Panc1 (cell line): Measurements from ENCODE around the gene ASF1A. TPM values are rescaled to one million over a fixed set of nuclear protein-coding genes. Genes with fewer than 3 reads are reported as not detected.

Source experiments
- ATAC-seq: fragments of 200-7000 bp; cut with Tn5 transposase; 2 replicates; pipeline ENCODE4 v1.9.1; 2020; ENCODE audit warnings: mild to moderate bottlenecking, moderate library complexity
- BruUV-seq: library from RNA; stranded (reverse); fragments of 400-500 nt; replicated peaks from 2 replicates; lab custom pipeline; 2021; lab: Mats Ljungman, UMichigan
- CTCF ChIA-PET: fragments of 300-600 bp; sonication (Branson Sonifier 250); formaldehyde crosslinking; loops from one replicate; lab custom pipeline; 2022; ENCODE audit warnings: antibody characterized with exemption; lab: Charles Lee
- POLR2A ChIA-PET: fragments of 300-600 bp; sonication (Branson Sonifier 250); formaldehyde crosslinking; loops from one replicate; lab custom pipeline; 2022; ENCODE audit warnings: antibody characterized with exemption; lab: Charles Lee
- DNase-seq: peaks from one replicate; pipeline ENCODE4 v3.0.0-alpha.2; 2010; ENCODE audit warnings: low read depth, low spot score
- H3K27ac ChIP-seq: 2 replicates; pipeline ENCODE4 v1.5.1; 2011; ENCODE audit warnings: mild to moderate bottlenecking, low read length, inconsistent platforms
- H3K27me3 ChIP-seq: fragments of 200-500 bp; sonication (Bioruptor generic); 2 replicates; pipeline ENCODE4 v1.6.0; 2014; ENCODE audit warnings: low read length, inconsistent platforms; ENCODE audit not compliant: control insufficient read depth, insufficient read depth
- H3K36me3 ChIP-seq: fragments of 200-500 bp; sonication (Bioruptor generic); 2 replicates; pipeline ENCODE4 v1.5.1; 2014; ENCODE audit warnings: inconsistent platforms, mild to moderate bottlenecking, low read length, moderate library complexity; ENCODE audit not compliant: control insufficient read depth, insufficient read depth
- H3K4me1 ChIP-seq: 2 replicates; pipeline ENCODE4 v1.5.1; 2011; ENCODE audit warnings: inconsistent platforms, mild to moderate bottlenecking, low read length, moderate library complexity; ENCODE audit not compliant: control insufficient read depth, insufficient read depth
- H3K4me3 ChIP-seq, 2 experiments: 2 replicates each; pipeline ENCODE4 v1.5.1; 2011 to 2012; ENCODE audit warnings: low read depth in 2 of 2, low read length in 2 of 2, mild to moderate bottlenecking in 2 of 2, inconsistent platforms in 1 of 2, moderate library complexity in 1 of 2
- H3K9me3 ChIP-seq: fragments of 200-500 bp; sonication (Bioruptor generic); 2 replicates; pipeline ENCODE4 v1.5.1; 2014; ENCODE audit warnings: low read depth, mild to moderate bottlenecking, inconsistent platforms, low read length, moderate library complexity; ENCODE audit not compliant: control insufficient read depth, insufficient read depth
- CTCF ChIP-seq: fragments of 450-650 bp; IDR thresholded peaks from 2 replicates; pipeline ENCODE4 v1.5.1; 2017; ENCODE audit warnings: mild to moderate bottlenecking
- POLR2AphosphoS5 ChIP-seq: IDR thresholded peaks from 2 replicates; pipeline ENCODE4 v1.6.1; 2012; ENCODE audit warnings: mild to moderate bottlenecking, low read depth, low read length, moderate library complexity
- REST ChIP-seq, 2 experiments: IDR thresholded peaks; 2 replicates each; pipeline ENCODE4 v1.6.1; 2011 to 2012; ENCODE audit warnings: low read depth in 2 of 2, control low read depth in 1 of 2, low read length in 1 of 2, mild to moderate bottlenecking in 1 of 2, moderate library complexity in 1 of 2; ENCODE audit not compliant: insufficient read depth in 1 of 2
- SIN3A ChIP-seq: IDR thresholded peaks from 2 replicates; pipeline ENCODE4 v1.6.1; 2012; ENCODE audit warnings: low read depth, mild to moderate bottlenecking, low read length, moderate library complexity, borderline replicate concordance; ENCODE audit not compliant: insufficient read depth
- TCF7L2 ChIP-seq: IDR thresholded peaks from 2 replicates; pipeline ENCODE4 v1.6.1; 2011; ENCODE audit warnings: mild to moderate bottlenecking, low read depth, low read length, inconsistent platforms
- in situ Hi-C: cut with HindIII; loops from 2 replicates; pipeline ENCODE4 v1.10.0; 2016; ENCODE audit warnings: low sequenced_read_pairs, low pct_unique_long_range_greater_than_20kb
- intact Hi-C: fragments of 100-400 bp; cut with micrococcal nuclease; formaldehyde crosslinking; loops from one replicate; pipeline ENCODE4 v1.10.0; 2022; ENCODE audit not compliant: unreplicated experiment
- total RNA-seq: library from RNA; stranded (reverse); gene quantifications from one replicate; pipeline ENCODE4 v1.2.1, GENCODE V29; 2021; ENCODE audit not compliant: unreplicated experiment

Gene ASF1A
- total RNA-seq, 1 experiment from 2014 or later = 28.5 TPM

GRCh38 chr6:118876198-118876597, 17.8 kb upstream of the ASF1A start:
- in situ Hi-C loops (no loop called here), intact Hi-C loops (no loop called here)
- CTCF ChIA-PET = no interaction called here
- POLR2A ChIA-PET = interaction anchor here (0.6 kb wide), 1 partner anchor 20 kb away, joined by 4 read pairs; no protein-coding TSS in a partner anchor
- peak; percentile 60; the same call in 1 of the 2 replicates for ATAC-seq
- H3K36me3 ChIP-seq = no peaks in the 10 kb centered on the region
- H3K27ac ChIP-seq = no peak overlapping the region
- no peaks in the 10 kb centered on the region for H3K9me3 ChIP-seq
- no peak overlapping the region for H3K4me3 ChIP-seq
- DNase-seq = no peak
- TF ChIP-seq CTCF (no peak), SIN3A (no peak), TCF7L2 (no peak), REST (IDR thresholded peaks at IDR 0.05; ENCODE audit: insufficient read depth in 1 of 2, low read depth in 2 of 2, low read length in 1 of 2) (no peak), POLR2AphosphoS5 (no peak)
- H3K4me1 ChIP-seq = peaks cover 16% of the 10 kb centered on the region
- no TSS peak for BruUV-seq
- H3K27me3 ChIP-seq = no peaks in the 10 kb centered on the region

- no peak for DNase-seq
- in situ Hi-C loops = no loop called here
- Histone ChIP-seq H3K9me3 (no peaks in the 10 kb centered on the region), H3K4me3 (no peak overlapping the region), H3K27ac (no peak overlapping the region), H3K4me1 (peaks cover 19% of the 10 kb centered on the region), H3K27me3 (no peaks in the 10 kb centered on the region), H3K36me3 (no peaks in the 10 kb centered on the region)
- intact Hi-C loops = no loop called here
- no peak for ATAC-seq
- ChIA-PET POLR2A (no interaction called here), CTCF (no interaction called here)
- no peak for TF ChIP-seq POLR2AphosphoS5
- TF ChIP-seq CTCF = no peak
- TF ChIP-seq SIN3A = no peak
- no peak for TF ChIP-seq TCF7L2
- TF ChIP-seq REST (IDR thresholded peaks at IDR 0.05; ENCODE audit: insufficient read depth in 1 of 2, low read depth in 2 of 2, low read length in 1 of 2) = no peak
- no TSS peak for BruUV-seq
These were observed 17.1 kb upstream of the ASF1A start for GRCh38 chr6:118876814-118877213.
